HG03064 (cell line): ENCODE data around the gene NPAS1.
"Not testable (repeated sequence)": the region's sequence is repeated elsewhere in the genome, so short reads cannot be mapped to it uniquely, and the experiment has no call there.

Experiments
- ATAC-seq: cut with Tn5 transposase; IDR thresholded peaks from one replicate; pipeline ENCODE4 v1.9.1; 2021; ENCODE audit warnings: low read depth; ENCODE audit not compliant: unreplicated experiment

The NPAS1 gene

GRCh38 chr19:47044946-47045866 lies 25.6 kb downstream of the NPAS1 start:
- no peak for ATAC-seq

GRCh38 chr19:47045867-47046470 lies 26.3 kb downstream of the NPAS1 start:
- no peak for ATAC-seq

GRCh38 chr19:47047272-47047762 lies 27.7 kb downstream of the NPAS1 start:
- ATAC-seq, result no peak

GRCh38 chr19:47047763-47048405 lies 28.2 kb downstream of the NPAS1 start:
- ATAC-seq, result peak; percentile 32

- ATAC-seq, result no peak
Measured at GRCh38 chr19:47049307-47049700, 29.7 kb downstream of the NPAS1 start.

- ATAC-seq, result not testable (repeated sequence)
Measured at GRCh38 chr19:47050562-47050961, 30.9 kb downstream of the NPAS1 start.

GRCh38 chr19:47056411-47056810 lies 36.8 kb downstream of the NPAS1 start:
- no peak for ATAC-seq

GRCh38 chr19:47057328-47057727 lies 37.7 kb downstream of the NPAS1 start:
- no peak for ATAC-seq

GRCh38 chr19:47058621-47059022 lies 39.0 kb downstream of the NPAS1 start:
- ATAC-seq, result no peak

GRCh38 chr19:47063874-47064273 lies 44.2 kb downstream of the NPAS1 start:
- ATAC-seq, result no peak

- ATAC-seq, result no peak
Measured at GRCh38 chr19:47065242-47065641, 45.6 kb downstream of the NPAS1 start.

- ATAC-seq, result no peak
Measured at GRCh38 chr19:47066376-47067214, 47.0 kb downstream of the NPAS1 start.

GRCh38 chr19:47067215-47067847 lies 47.7 kb downstream of the NPAS1 start:
- ATAC-seq, result no peak

- ATAC-seq, result no peak
Measured at GRCh38 chr19:47068246-47068645, 48.6 kb downstream of the NPAS1 start.

GRCh38 chr19:47068876-47069406 lies 49.3 kb downstream of the NPAS1 start:
- no peak for ATAC-seq

- no peak for ATAC-seq
Measured at GRCh38 chr19:47069795-47070194, 50.2 kb downstream of the NPAS1 start.

- no peak for ATAC-seq
Measured at GRCh38 chr19:47070756-47071155, 51.1 kb downstream of the NPAS1 start.

- no peak for ATAC-seq
Measured at GRCh38 chr19:47071731-47072130, 52.1 kb downstream of the NPAS1 start.

GRCh38 chr19:47072323-47072722 lies 52.7 kb downstream of the NPAS1 start:
- ATAC-seq, result no peak

GRCh38 chr19:47073574-47073973 lies 53.9 kb downstream of the NPAS1 start:
- no peak for ATAC-seq
